ENCODE results near the gene CHRM5.

DNA sequence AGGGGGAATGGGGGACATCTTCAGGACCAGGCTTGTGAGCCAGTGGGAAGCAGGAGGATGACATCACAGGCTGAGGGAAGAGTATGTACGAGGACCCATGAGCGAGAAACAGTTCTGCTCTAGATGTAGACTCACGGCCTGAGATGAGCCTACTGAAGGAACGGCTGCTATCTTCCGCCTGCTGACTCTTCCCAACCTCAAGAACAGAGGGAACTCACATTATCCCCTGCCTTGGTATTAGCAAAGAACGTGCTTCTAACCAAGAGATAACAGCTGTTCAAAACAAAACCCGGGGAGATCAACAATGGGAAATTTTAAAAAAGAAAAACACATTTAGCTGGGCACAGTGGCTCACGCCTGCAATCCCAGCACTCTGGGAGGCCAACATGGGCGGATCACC lies 45.4 kb downstream of the CHRM5 start:
- TF ChIP-seq, protein P1, sequence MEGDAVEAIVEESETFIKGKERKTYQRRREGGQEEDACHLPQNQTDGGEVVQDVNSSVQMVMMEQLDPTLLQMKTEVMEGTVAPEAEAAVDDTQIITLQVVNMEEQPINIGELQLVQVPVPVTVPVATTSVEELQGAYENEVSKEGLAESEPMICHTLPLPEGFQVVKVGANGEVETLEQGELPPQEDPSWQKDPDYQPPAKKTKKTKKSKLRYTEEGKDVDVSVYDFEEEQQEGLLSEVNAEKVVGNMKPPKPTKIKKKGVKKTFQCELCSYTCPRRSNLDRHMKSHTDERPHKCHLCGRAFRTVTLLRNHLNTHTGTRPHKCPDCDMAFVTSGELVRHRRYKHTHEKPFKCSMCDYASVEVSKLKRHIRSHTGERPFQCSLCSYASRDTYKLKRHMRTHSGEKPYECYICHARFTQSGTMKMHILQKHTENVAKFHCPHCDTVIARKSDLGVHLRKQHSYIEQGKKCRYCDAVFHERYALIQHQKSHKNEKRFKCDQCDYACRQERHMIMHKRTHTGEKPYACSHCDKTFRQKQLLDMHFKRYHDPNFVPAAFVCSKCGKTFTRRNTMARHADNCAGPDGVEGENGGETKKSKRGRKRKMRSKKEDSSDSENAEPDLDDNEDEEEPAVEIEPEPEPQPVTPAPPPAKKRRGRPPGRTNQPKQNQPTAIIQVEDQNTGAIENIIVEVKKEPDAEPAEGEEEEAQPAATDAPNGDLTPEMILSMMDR (IDR thresholded peaks at IDR 0.05; ENCODE audit: low read depth, low read length) = no peak
- TF ChIP-seq POLR2A (IDR thresholded peaks at IDR 0.05; ENCODE audit: extremely low read depth, insufficient read length) (no peak), MYC (IDR thresholded peaks at IDR 0.05; ENCODE audit: low read depth, low read length) (no peak)
- TF ChIP-seq, protein P2, sequence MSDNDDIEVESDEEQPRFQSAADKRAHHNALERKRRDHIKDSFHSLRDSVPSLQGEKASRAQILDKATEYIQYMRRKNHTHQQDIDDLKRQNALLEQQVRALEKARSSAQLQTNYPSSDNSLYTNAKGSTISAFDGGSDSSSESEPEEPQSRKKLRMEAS (IDR thresholded peaks at IDR 0.05; ENCODE audit: low read depth, low read length) = no peak

All from NB4 (cell line).